ENCODE results near the gene MAP3K1. TPM values are rescaled to one million over a fixed set of nuclear protein-coding genes. Genes with fewer than 3 reads are reported as not detected.

MAP3K1 gene
- total RNA-seq, 1 donor from 2014 or later: 26.3 TPM

- Mint-ChIP-seq H3K4me1 (no peaks in the 10 kb centered on the region), H3K4me3 (no peak overlapping the region), H3K9me3 (no peaks in the 10 kb centered on the region), H3K36me3 (ENCODE audit: low read depth) (peaks cover 23% of the 10 kb centered on the region), H3K27me3 (ENCODE audit: low read depth) (no peaks in the 10 kb centered on the region), H3K27ac (ENCODE audit: unreplicated experiment) (no peak overlapping the region)
- DNase-seq (ENCODE audit: low read depth, low spot score): no peak
- no peak for TF ChIP-seq CTCF (conservative IDR thresholded peaks at IDR 0.05)
Observed at GRCh38 chr5:56941981-56942380, 126.6 kb downstream of the MAP3K1 start.

Other genes starting within 250 kb of the MAP3K1 start
- gene SETD9, start 94.0 kb downstream of the MAP3K1 start, total RNA-seq: 21.2 and 23.7 TPM in 2 replicates
- gene MIER3, start 136.6 kb downstream of the MAP3K1 start, total RNA-seq: 44.7 and 47.8 TPM in 2 replicates

Measured in neural crest cell (in vitro differentiated cells).